GM08714 (cell line): ENCODE results near the gene TMEM108.

Experiments used
- H3K4me3 ChIP-seq: fragments of 200-500 bp; sonication (Bioruptor generic); 2 replicates; pipeline ENCODE4 v1.5.1; 2014; ENCODE audit warnings: mild to moderate bottlenecking, low read length, inconsistent platforms
- ZNF274 ChIP-seq: IDR thresholded peaks from 2 replicates; pipeline ENCODE4 v1.6.1; 2012; ENCODE audit warnings: mild to moderate bottlenecking, low read depth, low read length

Gene TMEM108

DNA sequence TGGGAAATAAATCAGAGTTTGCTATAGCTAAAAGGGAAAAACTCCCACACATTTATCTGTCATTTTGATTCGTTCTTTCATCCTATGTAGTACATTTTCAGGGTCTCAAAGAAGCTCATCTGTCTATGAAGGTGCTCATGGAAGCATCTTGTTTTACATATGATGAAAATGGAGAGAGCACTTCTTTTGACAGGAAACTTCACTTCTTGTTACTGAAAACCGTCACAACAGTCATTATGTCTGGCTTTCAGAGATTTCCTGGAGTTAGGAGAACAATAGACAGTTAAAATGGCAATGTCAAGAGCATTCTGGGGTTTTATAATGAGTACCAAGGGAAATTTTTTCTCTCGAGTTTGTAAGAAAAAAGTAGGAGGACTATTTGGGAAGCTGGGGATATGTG, 83.3 kb downstream of the TMEM108 start:
- no peak overlapping the region for H3K4me3 ChIP-seq
- TF ChIP-seq ZNF274, result no peak

DNA sequence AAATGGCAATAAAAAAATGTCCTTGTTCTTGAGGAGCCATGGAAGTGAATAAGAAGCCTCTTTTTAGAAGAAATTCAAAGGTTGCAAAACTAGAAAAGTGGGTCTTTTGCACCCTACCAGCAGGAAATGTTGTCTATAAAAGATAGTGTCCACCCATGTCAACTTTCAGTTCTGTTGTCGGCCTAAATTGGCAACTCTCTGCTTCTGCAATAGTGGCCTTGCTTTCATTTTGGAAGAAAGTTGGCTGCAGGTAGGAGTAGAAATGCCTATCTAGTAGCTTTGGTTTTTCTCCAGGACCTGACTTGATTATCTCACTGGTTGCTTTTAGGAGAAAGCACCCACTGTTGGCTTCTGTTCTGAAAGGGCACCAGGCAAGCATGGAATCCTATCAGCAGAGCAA, 85.4 kb downstream of the TMEM108 start:
- TF ChIP-seq ZNF274, result no peak
- no peak overlapping the region for H3K4me3 ChIP-seq

DNA sequence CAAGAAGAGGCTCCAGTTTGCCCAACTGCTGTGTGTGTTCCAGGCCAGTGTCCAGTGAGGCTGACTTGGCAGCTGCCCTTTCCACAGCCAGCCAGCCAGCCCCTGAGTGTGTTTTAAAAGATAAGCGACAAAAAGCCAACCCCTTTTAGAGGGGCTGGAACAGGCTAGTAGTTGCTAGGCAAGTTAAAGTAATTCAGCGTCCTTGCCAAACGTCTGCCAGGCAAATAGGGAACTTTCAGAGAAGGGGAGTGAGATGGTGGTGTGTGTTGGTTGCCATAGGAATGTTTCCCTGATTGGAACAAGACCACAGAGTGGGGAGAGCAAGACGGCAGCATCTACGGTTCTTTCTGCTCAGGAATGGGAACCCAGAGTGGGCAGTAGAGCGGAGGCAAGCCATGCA, 86.3 kb downstream of the TMEM108 start:
- H3K4me3 ChIP-seq, result no peak overlapping the region

DNA sequence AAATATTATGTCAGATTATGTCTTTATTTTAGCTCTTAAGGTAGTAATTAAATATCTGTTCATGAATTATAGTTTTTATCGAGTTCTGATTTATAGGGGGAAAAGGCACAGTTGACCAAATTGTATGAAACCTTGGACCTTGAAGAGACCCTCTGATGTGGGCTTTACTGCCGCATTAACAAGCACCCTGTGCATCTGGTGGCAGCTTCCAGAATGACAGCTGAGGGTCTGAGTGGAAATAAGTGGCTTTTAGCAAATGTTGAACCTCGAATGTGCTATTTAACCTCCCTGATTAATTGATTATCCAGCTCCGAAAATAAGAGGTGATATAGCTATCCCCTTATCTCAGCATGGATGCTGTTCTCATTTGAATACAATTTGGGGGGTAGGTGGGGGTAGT, 87.0 kb downstream of the TMEM108 start:
- TF ChIP-seq ZNF274, result no peak
- no peak overlapping the region for H3K4me3 ChIP-seq

More for the DNA sequence above, 86.3 kb downstream of the TMEM108 start:
- TF ChIP-seq ZNF274, result no peak

DNA sequence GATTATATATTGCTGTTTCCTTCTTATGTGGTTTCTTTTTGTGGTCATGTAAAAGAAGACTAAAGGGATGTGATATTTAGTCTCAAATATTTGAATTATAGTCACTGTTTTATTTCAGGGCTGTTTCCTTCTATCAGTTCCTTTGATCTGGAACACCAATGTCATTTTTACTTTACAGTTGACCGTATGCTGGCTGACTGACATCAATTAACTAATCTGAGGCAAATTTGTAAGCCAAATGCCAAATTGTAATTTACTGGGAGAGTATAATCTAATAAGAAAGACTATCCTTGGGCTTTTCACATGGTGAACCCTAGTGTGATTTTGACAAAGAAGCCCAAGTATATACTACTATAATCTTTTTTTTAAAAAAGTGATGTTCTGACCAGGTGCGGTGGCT, 87.6 kb downstream of the TMEM108 start:
- no peak overlapping the region for H3K4me3 ChIP-seq
- TF ChIP-seq ZNF274, result no peak

DNA sequence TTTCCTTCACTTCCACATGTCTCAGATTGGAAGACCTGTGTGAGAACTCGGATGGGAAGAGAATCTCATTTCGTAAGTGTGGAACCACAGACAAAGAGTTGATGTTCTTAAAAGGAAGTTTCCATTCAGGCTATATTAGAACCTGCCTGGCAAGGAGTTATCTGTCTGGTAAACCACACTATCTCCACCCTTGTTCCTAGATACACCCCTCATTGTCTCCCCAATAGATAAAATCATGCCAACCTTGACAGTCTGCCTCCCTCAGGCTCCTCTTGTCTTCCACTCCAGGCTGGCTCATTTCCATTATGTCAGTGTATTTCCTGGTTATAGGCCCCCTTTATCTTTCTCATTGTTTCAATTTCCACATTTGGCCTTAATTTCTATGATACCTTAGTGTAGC, 89.2 kb downstream of the TMEM108 start:
- no peak overlapping the region for H3K4me3 ChIP-seq
- TF ChIP-seq ZNF274, result no peak

DNA sequence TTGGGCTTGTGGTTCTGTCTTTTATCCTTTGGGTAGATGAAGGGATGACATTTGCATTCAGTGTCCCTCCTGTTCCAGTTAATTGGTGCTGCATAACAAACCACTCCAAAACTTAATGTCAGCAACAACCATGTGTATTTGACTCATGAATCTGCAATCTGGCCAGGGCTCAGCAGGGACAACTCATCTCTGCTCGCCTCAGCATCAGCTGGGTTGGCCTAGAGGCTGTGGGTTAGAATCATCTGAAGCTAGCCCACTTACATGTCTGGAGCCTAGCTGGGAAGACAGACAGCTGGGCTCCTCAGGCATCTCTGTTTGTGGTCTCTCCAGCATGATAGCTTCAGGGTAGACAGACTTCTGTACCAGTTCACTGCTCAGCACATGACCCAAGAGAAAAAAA, 92.0 kb downstream of the TMEM108 start:
- no peak for TF ChIP-seq ZNF274
- H3K4me3 ChIP-seq, result no peak overlapping the region

DNA sequence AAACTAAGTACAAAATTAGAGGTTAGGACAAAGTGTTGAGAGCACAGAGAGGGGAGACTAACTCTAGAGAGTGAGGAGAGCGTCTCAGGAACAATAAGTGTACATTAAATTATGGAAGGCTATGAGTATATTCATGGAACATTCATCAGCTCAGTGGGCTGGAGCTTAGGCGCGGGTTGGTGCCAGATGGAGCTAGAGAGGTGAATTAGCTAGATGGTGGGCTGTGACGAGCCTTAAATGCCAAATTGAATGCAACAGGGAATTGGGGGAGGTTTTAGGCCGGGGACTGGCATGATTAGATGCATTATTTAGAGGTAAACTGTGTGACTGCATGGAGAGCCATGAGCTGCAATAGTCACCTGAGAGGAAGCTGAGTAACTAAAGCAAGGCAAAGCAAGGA, 97.1 kb downstream of the TMEM108 start:
- TF ChIP-seq ZNF274, result no peak
- H3K4me3 ChIP-seq, result no peak overlapping the region

DNA sequence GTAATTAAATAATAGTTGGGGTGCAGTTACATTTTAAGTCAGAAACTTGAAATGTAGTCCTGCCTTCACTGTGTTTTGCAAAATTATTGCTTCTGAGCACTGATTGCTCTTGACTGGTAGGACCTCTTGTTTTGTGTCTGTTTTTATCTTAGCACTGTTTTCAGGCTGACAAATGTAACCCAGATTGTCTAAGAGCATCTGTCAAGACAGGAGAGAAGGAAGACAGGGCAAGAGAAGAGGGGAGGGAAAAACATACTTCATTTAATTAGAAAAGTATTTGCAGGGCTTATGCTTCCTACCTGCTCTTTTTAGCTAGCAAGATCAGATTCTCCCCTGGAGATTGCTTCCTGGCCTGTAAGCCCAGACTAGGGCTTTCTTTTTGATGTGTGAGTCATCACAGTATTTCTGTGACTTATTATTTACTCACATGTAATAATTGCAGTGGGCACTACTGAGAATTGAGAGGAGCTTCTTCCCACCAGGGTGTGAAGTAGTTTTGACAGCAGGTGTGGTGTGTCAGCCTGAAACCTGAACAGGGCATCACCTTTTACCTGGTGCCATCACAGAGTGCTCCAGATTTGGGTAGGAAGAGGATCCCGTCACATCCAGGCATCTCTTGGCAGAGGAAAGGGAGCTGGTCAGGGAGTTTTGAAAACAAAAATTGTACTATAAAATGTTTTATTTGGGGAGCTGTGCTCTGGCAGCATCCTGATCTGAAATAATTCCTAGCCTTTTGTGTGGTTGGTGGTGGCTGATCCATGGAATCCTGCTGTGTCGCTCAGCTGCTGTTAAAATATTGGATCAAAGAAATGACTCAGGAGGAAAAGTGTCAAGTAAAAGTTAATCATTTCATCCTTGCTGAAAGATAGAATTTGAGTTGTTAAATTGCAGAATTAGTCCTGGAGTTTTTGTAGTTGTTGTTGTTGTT, 98.2 kb downstream of the TMEM108 start:
- H3K4me3 ChIP-seq, result no peak overlapping the region
- no peak for TF ChIP-seq ZNF274

DNA sequence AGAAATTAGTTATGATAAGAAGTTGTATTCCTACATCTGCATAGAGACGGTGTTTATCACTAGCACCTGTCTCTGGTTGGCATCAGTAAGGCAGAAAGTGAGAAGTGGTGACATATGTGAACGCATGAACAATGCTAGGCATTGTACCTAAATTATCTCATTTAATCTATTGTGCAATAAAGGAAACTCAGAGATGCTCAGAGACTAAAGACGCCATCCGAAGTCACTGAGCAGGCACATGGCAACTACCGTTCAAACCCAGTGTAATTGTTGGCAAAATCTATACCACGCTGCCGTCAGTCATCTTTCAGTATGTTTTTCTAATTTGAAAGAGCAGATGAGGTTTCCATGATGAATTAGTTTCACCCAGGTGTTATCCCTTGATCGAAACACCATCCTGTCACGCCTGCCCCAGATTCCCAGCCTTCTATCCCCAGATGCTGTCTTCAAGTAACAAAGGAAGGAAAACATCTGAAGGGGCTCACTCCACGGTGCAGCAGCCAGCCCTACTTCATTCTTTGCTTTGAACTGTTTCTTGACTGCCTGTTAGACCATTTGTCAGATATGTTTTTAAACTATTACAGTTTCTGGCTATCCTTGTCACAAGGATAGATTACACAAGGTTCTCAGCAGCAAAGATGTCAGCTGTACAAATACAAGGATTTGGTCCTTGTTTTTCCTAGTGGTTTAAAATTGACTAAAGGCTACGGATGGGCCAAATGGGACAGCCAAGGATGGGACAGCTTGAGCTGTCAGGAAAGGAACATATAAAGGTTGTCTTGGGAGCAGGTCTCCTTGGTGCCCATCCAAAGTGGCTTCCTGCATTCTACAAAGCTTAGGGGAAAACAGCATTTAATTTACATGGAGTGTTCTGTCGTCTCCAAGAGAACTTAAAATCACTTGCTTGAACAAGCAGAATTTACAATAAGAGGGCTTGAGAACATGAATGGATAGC, 99.1 kb downstream of the TMEM108 start:
- no peak for TF ChIP-seq ZNF274
- H3K4me3 ChIP-seq, result no peak overlapping the region

DNA sequence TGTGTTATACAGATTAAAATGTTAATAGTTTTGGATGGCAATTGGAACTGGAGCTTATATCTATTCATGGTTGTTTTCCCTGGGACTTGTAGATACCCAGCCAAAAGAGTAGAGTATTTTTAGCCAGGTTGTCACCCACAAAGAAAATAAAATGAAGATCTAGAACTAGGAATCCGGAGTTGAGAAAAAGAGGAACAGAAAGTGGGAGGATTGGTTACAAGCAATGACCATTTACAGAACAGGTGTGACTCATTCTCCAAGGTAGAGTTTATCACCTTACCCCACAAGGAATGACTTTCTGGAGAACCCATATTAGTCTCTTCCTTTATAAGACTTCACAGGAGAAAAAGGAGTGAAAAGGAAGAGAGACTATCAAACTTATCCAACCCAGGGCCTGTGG, 99.8 kb downstream of the TMEM108 start:
- no peak overlapping the region for H3K4me3 ChIP-seq
- no peak for TF ChIP-seq ZNF274

DNA sequence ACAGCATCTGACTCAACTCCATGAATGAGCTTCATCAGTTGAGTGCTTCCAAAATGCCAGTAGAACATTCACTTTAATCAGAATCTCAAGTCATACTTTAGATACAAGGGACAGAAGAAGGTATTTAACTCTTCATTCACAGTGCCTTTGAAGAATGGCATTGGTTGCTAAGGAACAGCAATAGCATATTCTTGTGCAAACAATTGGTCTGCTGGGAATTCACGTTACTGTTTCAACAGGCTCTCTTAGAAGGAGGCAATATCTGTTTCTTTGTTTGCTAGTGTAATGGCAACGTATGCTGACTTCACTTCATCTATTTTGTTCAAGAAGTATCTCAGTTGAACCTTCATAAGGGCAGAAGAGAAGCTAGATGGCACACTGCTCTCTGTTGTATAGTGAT, 113.9 kb downstream of the TMEM108 start:
- H3K4me3 ChIP-seq, result no peak overlapping the region
- no peak for TF ChIP-seq ZNF274

DNA sequence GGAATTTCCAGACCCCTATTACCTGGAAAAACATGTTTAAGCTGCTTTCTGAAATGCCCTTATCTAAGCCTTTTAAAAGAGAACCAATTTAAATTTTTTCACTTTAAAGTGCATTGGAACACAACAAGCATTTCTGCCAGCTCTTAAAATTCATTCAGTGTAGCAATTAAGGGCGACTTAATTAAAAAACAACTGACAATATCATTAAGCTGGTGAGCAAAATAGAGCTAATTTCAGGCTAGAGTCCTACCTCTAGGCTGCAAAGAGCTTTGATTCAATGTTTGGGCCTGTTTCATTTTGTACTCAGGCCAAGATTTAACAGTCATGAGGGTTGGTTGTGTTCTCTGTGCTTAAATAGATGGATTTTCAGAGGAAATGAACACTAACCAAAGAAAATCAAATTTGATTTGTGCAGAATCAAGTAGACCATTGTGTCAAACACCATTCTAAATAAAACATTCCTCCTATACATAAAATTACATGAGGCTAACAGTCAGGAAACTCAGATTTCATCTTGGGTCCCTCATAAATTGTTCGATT, 114.6 kb downstream of the TMEM108 start:
- no peak for TF ChIP-seq ZNF274

DNA sequence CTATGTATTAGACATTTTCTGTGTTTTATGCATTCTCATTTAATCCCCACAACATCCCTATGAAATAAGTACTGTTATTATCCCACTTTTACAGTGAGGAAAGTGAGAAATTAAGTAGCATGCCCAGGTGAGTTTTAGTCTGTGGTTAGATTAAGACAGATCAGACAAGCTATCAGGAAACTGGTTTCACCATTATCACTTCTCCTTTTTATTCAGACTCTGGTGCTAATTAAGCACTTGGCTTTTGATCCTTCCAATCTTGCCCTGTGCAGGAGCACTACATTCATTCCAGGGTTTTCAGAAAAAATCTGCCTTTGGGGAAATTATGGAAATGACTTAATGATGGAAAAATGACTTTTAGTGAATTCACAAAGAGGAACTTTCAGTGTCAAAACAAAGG, 115.2 kb downstream of the TMEM108 start:
- no peak for TF ChIP-seq ZNF274
- no peak overlapping the region for H3K4me3 ChIP-seq

More for the DNA sequence above, 114.6 kb downstream of the TMEM108 start:
- no peak overlapping the region for H3K4me3 ChIP-seq
